OCI-M2 (cell line): ENCODE data around the gene ZNF471.

Experiments used
- DNase-seq: peaks from one replicate; lab custom pipeline; 2025; ENCODE audit not compliant: unreplicated experiment; lab: John Stamatoyannopoulos, UW

Gene ZNF471

DNA sequence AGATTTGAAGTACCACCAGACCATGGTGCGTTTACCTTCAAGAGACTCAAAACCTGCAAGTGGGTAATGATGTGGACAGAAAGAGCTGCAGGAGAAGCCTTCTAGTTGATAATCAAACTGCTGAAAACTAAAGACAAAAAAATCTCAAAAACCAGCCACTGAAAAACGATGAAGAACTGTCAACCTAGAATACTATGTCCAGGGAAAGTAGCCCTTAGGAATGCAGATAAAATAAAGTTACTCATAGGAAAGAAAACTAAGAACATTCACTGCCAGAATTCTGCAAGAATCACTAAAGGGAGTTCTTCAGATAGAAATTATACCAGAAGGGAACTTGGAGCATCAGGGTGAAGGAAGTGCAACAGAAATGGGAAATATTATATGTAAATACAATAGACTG is 64.9 kb downstream of the ZNF471 start:
- no peak for DNase-seq

DNA sequence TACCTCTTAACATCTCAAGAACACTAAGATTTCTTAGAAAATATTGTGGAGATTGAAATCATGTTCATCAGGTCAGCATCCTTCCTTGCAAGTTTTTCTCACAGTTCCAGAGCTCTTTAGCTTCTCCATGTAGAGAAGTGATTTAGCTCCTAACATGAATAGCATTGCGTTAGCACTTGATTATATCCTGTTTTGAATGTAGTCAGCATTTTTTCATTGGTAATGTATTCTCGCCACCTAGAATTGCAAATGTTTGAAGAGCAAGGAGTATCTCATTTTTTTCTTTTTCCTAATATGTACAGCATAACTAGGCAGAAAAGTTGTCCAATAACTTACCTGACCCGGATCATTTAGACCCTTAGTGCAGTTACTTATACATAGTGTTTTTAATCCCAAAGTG is 66.3 kb downstream of the ZNF471 start:
- DNase-seq, result no peak

DNA sequence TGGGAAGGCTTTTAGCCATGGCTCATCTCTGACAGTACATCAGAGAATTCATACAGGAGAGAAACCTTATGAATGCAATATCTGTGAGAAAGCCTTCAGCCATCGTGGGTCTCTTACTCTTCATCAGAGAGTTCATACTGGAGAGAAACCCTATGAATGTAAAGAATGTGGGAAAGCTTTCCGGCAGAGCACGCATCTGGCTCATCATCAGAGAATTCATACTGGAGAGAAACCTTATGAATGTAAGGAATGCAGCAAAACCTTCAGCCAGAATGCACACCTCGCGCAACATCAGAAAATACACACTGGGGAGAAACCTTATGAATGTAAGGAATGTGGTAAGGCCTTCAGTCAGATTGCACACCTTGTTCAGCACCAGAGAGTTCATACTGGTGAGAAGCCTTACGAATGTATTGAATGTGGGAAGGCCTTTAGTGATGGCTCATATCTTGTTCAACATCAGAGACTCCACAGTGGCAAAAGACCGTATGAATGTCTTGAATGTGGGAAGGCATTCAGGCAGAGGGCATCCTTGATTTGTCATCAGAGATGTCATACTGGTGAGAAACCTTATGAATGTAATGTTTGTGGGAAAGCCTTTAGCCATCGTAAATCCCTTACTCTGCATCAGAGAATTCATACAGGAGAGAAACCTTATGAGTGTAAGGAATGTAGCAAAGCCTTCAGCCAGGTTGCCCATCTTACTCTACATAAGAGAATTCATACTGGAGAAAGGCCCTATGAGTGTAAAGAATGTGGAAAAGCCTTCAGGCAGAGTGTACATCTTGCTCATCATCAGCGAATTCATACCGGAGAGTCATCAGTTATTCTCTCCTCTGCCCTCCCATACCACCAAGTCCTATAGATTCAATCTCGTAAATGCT is 70.3 kb downstream of the ZNF471 start:
- no peak for DNase-seq
